Endothelial cell of umbilical vein (primary cell): ENCODE data around the gene RAD51C. TPM values are rescaled to one million over a fixed set of nuclear protein-coding genes. Genes with fewer than 3 reads are reported as not detected.

Experiments
- Bru-seq: library from RNA; stranded (reverse); fragments of 400-500 nt; gene quantifications from one replicate; lab custom pipeline; 2021; lab: Mats Ljungman, UMichigan
- BruChase-seq, 2 experiments: library from RNA; stranded (reverse); fragments of 400-500 nt; gene quantifications; one replicate each; lab custom pipeline; 2021; lab: Mats Ljungman, UMichigan
- BruUV-seq: library from RNA; stranded (reverse); fragments of 400-500 nt; replicated peaks from 2 replicates; lab custom pipeline; 2021; lab: Mats Ljungman, UMichigan
- CTCF ChIA-PET: fragments of 300-600, 350-600 bp; sonication (Branson Sonifier 250); formaldehyde crosslinking; loops from one replicate; lab custom pipeline; 2021; ENCODE audit warnings: antibody characterized with exemption, inconsistent platforms; lab: Charles Lee
- POLR2A ChIA-PET: fragments of 300-600, 350-600 bp; sonication (Branson Sonifier 250); formaldehyde crosslinking; loops from one replicate; lab custom pipeline; 2021; ENCODE audit warnings: antibody characterized with exemption, inconsistent platforms; lab: Charles Lee
- DNase-seq: peaks from one replicate; pipeline ENCODE4 v3.0.0-alpha.2; 2011; ENCODE audit warnings: low read depth, low spot score
- FAIRE-seq: peaks from 2 replicates; lab custom pipeline; 2011; peaks lifted over from hg19 to GRCh38; lab: Jason Lieb, UNC
- H2AFZ ChIP-seq: 2 replicates; pipeline ENCODE4 v1.6.0; 2012; ENCODE audit warnings: low read depth, low read length, control low read depth, inconsistent platforms
- H3K27ac ChIP-seq: 2 replicates; pipeline ENCODE4 v1.5.1; 2011; ENCODE audit warnings: low read depth, mild to moderate bottlenecking, control low read depth, low read length, moderate library complexity; ENCODE audit not compliant: insufficient read depth
- H3K27me3 ChIP-seq, 2 experiments: 2 replicates each; pipeline versions ENCODE4 v1.6.0 to v1.6.1; 2011; ENCODE audit warnings: low read length in 2 of 2, mixed read lengths in 1 of 2; ENCODE audit not compliant: control insufficient read depth in 2 of 2, insufficient read depth in 2 of 2
- H3K36me3 ChIP-seq, 2 experiments: 2 replicates in 1 of 2; 3 replicates in 1 of 2; pipeline ENCODE4 v1.5.1; 2011; ENCODE audit warnings: low read length in 2 of 2, mild to moderate bottlenecking in 1 of 2, moderate library complexity in 1 of 2; ENCODE audit not compliant: control insufficient read depth in 2 of 2, insufficient read depth in 2 of 2; ENCODE audit errors: extremely low read depth in 1 of 2
- H3K4me1 ChIP-seq: 3 replicates; pipeline ENCODE4 v1.5.1; 2011; ENCODE audit warnings: mild to moderate bottlenecking, low read length; ENCODE audit not compliant: control insufficient read depth, insufficient read depth; ENCODE audit errors: extremely low read depth
- H3K4me2 ChIP-seq: 2 replicates; pipeline ENCODE4 v1.6.1; 2011; ENCODE audit warnings: low read length, control low read depth, mixed read lengths; ENCODE audit not compliant: insufficient read depth
- H3K4me3 ChIP-seq, 3 experiments: fragments of 200-600 bp in 1 of 3; sonication (generic), shearing (Covaris generic) in 1 of 3; replicated peaks in 1 of 3; 2 replicates each; pipeline ENCODE4 v1.5.1; 2011 to 2016; ENCODE audit warnings: control low read depth in 3 of 3, low read length in 3 of 3, mild to moderate bottlenecking in 2 of 3, inconsistent platforms in 1 of 3, low read depth in 1 of 3, moderate library complexity in 1 of 3; ENCODE audit not compliant: insufficient read depth in 1 of 3
- H3K79me2 ChIP-seq: 2 replicates; pipeline ENCODE4 v1.6.0; 2012; ENCODE audit warnings: low read length, inconsistent platforms; ENCODE audit not compliant: control insufficient read depth, insufficient read depth
- H3K9ac ChIP-seq: replicated peaks from 2 replicates; pipeline ENCODE3; 2011; ENCODE audit warnings: low read length, control low read depth; ENCODE audit not compliant: insufficient read depth; ENCODE audit errors: extremely low read depth
- H3K9me1 ChIP-seq: replicated peaks from 3 replicates; pipeline ENCODE4 v1.6.0; 2011; ENCODE audit warnings: mild to moderate bottlenecking, low read length; ENCODE audit not compliant: control insufficient read depth, insufficient read depth; ENCODE audit errors: extremely low read depth
- H3K9me3 ChIP-seq: replicated peaks from 2 replicates; pipeline ENCODE4 v1.5.1; 2012; ENCODE audit warnings: low read length, inconsistent platforms; ENCODE audit not compliant: control insufficient read depth, insufficient read depth
- H4K20me1 ChIP-seq: replicated peaks from 2 replicates; pipeline ENCODE3; 2011; ENCODE audit warnings: mild to moderate bottlenecking, low read length; ENCODE audit not compliant: control insufficient read depth, insufficient read depth; ENCODE audit errors: extremely low read depth
- MYC ChIP-seq: IDR thresholded peaks from one replicate; pipeline ENCODE4 v1.6.1; 2011; ENCODE audit warnings: mild to moderate bottlenecking, low read depth, low read length
- POLR2A ChIP-seq: IDR thresholded peaks from 2 replicates; pipeline ENCODE4 v1.6.1; 2012; ENCODE audit warnings: low read depth, mild to moderate bottlenecking, control low read depth, low read length
- POLR2AphosphoS5 ChIP-seq: IDR thresholded peaks from 2 replicates; pipeline ENCODE4 v1.6.1; 2012; ENCODE audit warnings: low read depth, mild to moderate bottlenecking, control low read depth, low read length, moderate library complexity; ENCODE audit not compliant: insufficient read depth
- dilution Hi-C: fragments of 300-500 bp; cut with MboI; formaldehyde crosslinking; loops from one replicate; pipeline ENCODE4 v1.15.0; 2019; ENCODE audit warnings: low sequenced_read_pairs; ENCODE audit not compliant: extremely low pct_ligation_motif_present
- intact Hi-C: fragments of 100-400 bp; cut with micrococcal nuclease; formaldehyde crosslinking; loops from one replicate; pipeline ENCODE4 v1.10.0; 2022
- long read RNA-seq: library from polyadenylated mRNA; stranded (forward); transcript quantifications from one replicate; pipeline ENCODE4 v2.0.0, GENCODE V29; 2021
- polyA minus RNA-seq, 3 experiments: library from RNA; depleted of rRNA, polyadenylated mRNA; stranded (reverse); fragments of >200 nt; gene quantifications; 1 replicate in 1 of 3; 2 replicates in 2 of 3; pipeline ENCODE4 v1.2.3, GENCODE V29; 2011
- polyA plus RNA-seq, 4 experiments: library from polyadenylated mRNA; depleted of rRNA in 3 of 4; stranded (reverse) in 3 of 4; unstranded in 1 of 4; fragments of >200 nt; gene quantifications; 2 replicates each; pipeline versions ENCODE4 v1.2.1 to v1.2.3, GENCODE V29; 2011 to 2012; ENCODE audit warnings: missing spikeins in 1 of 4
- total RNA-seq: library from RNA; stranded (reverse); gene quantifications from 2 replicates; pipeline ENCODE4 v1.2.3, GENCODE V29; 2021
- TF ChIP-seq, protein P1 (sequence below): IDR thresholded peaks from 2 replicates; pipeline ENCODE4 v1.6.1; 2011; ENCODE audit not compliant: insufficient read depth, insufficient read length

The RAD51C gene
- total RNA-seq: 38.9 and 50.5 TPM in 2 replicates
- 20.8 and 24.8 TPM in 2 replicates for polyA plus RNA-seq
- polyA plus RNA-seq (2011; cell fraction: cytosol; rRNA removed): 37.0 and 37.8 TPM in 2 replicates
- 20.4 and 24.2 TPM in 2 replicates for polyA plus RNA-seq (2011; cell fraction: nucleus; rRNA removed)
- 40.4 and 61.6 TPM in 2 replicates for polyA plus RNA-seq (2012)
- polyA minus RNA-seq: 15.1 and 21.8 TPM in 2 replicates
- 16.6 TPM for polyA minus RNA-seq (2011; cell fraction: cytosol; rRNA and poly(A)+ RNA removed)
- 17.1 and 18.7 TPM in 2 replicates for polyA minus RNA-seq (2011; cell fraction: nucleus; rRNA and poly(A)+ RNA removed)
- percentile 56 among the genes with signal in this experiment for Bru-seq, nascent RNA
- percentile 63 among the genes with signal in this experiment for BruChase-seq, experiment 1, labeled RNA remaining after a 6-hour chase
- percentile 61 among the genes with signal in this experiment for BruChase-seq, experiment 2, labeled RNA remaining after a 2-hour chase
- long read RNA-seq, transcript RAD51C-203 (2 exons, 567 nt): minor isoform, 37 of 146 reads
- long read RNA-seq, transcript RAD51C-201 (9 exons, 2,591 nt): major isoform, 62 of 146 reads
- long read RNA-seq, partial matches to known transcripts: 3 of 146 reads
- long read RNA-seq, other reads (novel, unspliced or antisense): 41 of 146 reads

DNA sequence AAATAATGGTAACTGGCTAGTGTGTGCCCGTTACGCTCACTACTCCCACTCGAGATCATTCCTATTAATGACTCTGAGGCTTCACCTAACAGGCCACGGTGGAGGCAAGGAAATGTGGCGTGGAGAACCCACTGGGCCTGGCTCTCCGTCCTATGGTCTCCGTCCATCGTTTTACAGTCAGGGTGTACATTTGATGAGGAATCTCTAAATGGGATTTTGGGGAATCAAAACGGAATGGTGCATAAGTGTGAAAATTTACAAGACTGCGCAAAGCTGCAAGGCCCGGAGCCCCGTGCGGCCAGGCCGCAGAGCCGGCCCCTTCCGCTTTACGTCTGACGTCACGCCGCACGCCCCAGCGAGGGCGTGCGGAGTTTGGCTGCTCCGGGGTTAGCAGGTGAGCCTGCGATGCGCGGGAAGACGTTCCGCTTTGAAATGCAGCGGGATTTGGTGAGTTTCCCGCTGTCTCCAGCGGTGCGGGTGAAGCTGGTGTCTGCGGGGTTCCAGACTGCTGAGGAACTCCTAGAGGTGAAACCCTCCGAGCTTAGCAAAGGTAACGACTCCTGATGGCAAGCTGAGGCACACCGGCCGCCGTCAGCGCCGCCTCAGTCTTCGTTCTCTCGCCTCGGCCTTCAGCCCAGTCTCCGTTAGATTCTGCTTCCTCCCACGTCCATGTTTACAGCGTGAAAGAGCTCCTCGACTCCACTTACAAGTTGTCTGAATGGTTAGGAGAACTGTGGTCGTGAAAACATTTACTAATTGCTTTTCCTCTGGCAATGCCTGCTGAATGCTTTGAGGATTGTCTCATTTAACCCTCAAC lies at the start of gene RAD51C:
TSS of gene RAD51C (plus strand) at position 364 of the 817 bp plus-strand sequence. CDS start at position 406, 42 bp downstream.
- FAIRE-seq: peak; percentile 75
- no peaks in the 10 kb centered on the region for H4K20me1 ChIP-seq
- DNase-seq: peak; percentile 82

More for the DNA sequence above, at the start of gene RAD51C:
- Histone ChIP-seq H3K9me1 (no peaks in the 10 kb centered on the region), H3K4me2 (peak within 1 kb of the TSS; percentile 56), H3K4me1 (peaks cover 14% of the 10 kb centered on the region), H3K9me3 (no peaks in the 10 kb centered on the region), H3K36me3 (no peaks in the 10 kb centered on the region), H3K4me3 (peak within 1 kb of the TSS; percentile 8 to 69 (median 65)), H3K27ac (peak within 1 kb of the TSS; percentile 50), H2AFZ (peak within 1 kb of the TSS; percentile 98), H3K79me2 (peaks cover 22% of the 10 kb centered on the region), H3K27me3 (no peaks in the 10 kb centered on the region), H3K9ac (peak within 1 kb of the TSS; percentile 61)
- POLR2A ChIA-PET: interaction anchor here (0.6 to 3.0 kb wide), 5 partner anchors 9 to 61 kb away, joined by 3 to 21 read pairs (median 4); no protein-coding TSS in a partner anchor
- dilution Hi-C loops (no loop called here), intact Hi-C loops (loop anchor here (1.0 to 2.0 kb wide), 3 partner anchors 11 to 61 kb away; no protein-coding TSS in a partner anchor)
- BruUV-seq: TSS peak; percentile 78
- TF ChIP-seq, protein P1, sequence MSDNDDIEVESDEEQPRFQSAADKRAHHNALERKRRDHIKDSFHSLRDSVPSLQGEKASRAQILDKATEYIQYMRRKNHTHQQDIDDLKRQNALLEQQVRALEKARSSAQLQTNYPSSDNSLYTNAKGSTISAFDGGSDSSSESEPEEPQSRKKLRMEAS: peak; percentile 50
- TF ChIP-seq POLR2AphosphoS5 (peak; percentile 80), MYC (no peak), POLR2A (peak; percentile 87)
- CTCF ChIA-PET: interaction anchor here (0.6 to 1.9 kb wide), 4 partner anchors 11 to 312 kb away, joined by 3 to 8 read pairs (median 6); no protein-coding TSS in a partner anchor
